ENCODE data around the gene PTPRH.
"Not testable (repeated sequence)": the region's sequence is repeated elsewhere in the genome, so short reads cannot be mapped to it uniquely, and the experiment has no call there.

Gene PTPRH

DNA sequence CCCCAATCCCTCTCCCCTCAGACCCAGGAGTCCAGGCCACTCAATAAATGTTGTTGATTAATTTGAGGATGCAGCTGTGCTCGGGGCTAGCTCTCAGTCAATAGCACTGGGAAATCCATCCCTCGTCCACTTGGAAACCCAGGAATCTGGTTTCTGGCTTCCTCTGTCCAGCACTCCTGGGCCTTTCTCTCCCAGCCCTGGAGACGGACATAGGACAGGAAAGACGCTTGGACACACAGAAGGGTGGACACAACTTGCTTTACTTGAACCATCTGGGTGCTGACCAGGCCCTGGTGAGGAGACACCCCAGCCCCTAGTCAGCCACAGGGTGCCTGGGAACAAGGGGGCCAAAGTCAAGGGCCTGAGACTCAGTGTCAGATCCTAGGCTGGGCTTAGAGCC, 50.9 kb downstream of the PTPRH start:
- DNase-seq (ENCODE audit: low spot score) = no peak

DNA sequence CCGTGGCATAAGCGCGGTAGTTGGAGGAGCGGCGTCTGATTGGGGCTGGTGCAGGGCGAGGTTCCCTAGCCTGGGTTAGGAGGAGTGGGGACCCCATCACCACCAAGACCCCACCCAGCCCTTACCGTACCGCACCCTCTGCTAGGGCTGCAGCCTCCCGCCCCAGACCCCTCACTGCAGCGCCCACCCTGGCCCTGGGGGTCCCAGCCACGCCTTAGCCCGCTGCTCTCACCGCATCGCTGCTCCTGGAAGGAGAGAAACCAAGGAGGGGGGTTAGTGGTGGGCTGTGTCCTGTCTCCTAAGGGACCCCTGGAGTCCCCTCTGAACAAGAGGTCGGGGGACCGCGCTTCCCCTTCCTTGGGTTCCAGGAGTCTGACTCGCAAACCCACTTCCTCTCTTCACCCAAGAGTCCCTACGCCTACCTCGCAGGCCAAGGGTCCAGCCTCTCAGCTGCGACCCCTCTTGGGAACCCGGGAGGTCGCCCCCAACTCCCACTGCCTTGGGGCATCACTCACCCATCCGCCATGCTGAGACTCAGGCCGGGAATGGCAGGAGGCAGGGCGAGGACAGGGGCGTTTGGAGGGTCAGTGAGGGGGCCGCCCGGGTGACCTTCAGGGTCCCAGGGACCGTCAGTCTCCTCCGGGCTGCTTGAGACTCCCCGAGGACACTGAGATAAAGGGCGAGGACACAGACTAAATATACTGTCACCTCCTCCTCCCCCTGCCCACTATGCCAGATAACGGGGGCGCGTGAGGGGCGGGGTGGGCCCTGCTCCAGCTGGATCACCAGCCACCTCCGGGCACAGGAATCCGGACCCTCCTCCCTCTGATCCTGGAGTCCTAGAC, 52.0 kb downstream of the PTPRH start, which contains the start of gene TNNI3:
TSS of gene TNNI3 (minus strand) at position 669 of the 845 bp plus-strand sequence. CDS start at position 526, 143 bp downstream.
- no peak for DNase-seq (ENCODE audit: low spot score)

DNA sequence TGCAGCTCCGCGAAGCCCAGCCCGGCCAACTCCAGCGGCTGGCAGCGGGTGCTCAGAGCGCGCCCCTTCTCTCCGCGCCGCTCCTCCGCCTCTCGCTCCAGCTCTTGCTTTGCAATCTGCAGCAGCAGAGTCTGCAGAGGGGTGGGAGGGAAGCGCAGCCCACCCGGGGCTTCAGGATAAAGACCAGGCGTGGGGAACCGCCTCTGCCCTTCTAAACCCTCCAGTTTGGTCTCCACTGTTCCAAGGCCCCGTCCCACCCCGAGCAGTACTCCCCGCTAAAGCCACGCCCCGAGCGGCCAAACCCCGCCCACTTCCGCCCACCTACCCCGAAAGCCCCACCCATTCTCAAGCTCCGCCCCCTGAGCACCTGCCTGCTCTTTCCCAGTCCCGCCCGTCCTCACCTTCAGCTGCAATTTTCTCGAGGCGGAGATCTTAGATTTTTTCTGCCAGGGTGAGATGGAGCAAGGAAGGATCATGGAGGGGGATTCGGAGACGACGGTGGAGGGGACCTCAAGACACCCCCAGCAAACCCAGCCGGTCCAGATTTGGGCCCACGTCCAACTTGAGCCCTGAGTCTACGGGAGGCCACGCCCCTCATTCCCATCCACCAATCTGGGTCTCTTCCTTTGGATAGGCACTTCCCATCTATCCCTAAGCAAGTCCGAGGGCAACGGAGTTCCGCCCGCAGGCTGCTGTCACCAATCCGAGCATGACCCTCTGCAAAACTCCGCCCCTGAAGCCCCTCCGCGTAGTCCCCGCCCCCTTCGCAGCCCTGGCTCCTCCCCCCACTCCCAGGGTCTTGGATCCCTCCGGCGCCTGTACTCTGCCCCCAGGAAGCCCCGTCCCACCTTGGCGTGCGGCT, 52.9 kb downstream of the PTPRH start:
- no peak for DNase-seq (ENCODE audit: low spot score)

DNA sequence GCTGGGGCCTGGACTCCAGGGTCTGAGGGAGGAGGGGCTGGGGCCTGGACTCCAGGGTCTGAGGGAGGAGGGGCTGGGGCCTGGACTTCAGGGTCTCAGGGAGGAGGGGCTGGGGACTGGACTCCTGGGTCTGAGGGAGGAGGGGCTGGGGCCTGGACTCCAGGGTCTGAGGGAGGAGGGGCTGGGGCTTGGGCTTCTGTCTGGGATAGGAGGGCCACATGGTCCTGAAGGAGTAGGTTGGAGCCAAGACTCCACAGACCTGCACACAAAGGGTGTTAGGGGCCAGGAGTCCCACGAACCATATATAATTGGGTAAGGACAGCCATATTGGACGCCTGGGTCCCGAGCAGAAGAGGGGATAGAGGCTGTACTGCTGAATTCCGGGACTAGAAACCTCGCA, 53.5 kb downstream of the PTPRH start:
- DNase-seq (ENCODE audit: low spot score) = not testable (repeated sequence)

DNA sequence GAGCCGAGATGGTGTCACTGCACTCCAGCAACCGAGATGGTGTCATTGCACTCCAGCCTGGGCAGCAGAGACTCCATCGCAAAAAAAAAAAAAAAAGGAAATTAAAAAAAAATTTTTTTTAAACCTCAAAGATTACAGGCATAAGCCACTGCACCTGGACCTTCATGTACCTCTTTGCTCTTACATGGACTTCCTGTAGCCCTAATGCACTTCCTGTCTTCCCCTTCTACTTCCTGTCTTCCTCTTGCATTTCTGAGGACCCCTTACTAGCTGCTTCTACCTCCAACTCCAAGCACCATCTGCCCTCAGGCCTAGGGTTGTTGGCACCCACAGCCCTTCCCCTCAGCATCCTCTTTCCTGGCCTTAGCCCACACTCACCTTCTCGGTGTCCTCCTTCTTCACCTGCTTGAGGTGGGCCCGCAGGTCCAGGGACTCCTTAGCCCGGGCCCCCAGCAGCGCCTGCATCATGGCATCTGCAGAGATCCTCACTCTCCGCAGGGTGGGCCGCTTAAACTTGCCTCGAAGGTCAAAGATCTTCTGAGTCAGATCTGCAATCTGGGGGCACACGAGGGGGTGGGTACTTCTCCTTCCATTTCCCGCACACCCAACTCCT, 55.5 kb downstream of the PTPRH start:
- DNase-seq (ENCODE audit: low spot score) = no peak

DNA sequence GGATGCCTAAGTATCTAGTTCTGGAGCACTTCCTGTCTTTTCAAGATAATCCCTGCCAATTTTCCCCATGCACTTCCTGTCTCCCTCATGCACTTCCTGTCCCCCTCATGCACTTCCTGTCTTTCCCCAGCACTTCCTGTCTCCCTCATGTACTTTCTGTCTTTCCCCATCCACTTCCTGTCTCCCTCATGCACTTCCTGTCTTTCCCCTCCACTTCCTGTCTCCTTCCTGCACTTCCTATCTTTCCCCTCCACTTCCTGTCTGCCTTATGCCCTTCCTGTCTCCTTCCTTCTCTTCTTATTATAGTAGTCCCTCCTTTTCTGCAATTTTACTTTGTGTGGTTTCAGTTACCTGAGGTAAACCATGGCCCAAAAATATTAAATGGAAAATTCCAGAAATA, 57.3 kb downstream of the PTPRH start:
- DNase-seq (ENCODE audit: low spot score) = no peak

DNA sequence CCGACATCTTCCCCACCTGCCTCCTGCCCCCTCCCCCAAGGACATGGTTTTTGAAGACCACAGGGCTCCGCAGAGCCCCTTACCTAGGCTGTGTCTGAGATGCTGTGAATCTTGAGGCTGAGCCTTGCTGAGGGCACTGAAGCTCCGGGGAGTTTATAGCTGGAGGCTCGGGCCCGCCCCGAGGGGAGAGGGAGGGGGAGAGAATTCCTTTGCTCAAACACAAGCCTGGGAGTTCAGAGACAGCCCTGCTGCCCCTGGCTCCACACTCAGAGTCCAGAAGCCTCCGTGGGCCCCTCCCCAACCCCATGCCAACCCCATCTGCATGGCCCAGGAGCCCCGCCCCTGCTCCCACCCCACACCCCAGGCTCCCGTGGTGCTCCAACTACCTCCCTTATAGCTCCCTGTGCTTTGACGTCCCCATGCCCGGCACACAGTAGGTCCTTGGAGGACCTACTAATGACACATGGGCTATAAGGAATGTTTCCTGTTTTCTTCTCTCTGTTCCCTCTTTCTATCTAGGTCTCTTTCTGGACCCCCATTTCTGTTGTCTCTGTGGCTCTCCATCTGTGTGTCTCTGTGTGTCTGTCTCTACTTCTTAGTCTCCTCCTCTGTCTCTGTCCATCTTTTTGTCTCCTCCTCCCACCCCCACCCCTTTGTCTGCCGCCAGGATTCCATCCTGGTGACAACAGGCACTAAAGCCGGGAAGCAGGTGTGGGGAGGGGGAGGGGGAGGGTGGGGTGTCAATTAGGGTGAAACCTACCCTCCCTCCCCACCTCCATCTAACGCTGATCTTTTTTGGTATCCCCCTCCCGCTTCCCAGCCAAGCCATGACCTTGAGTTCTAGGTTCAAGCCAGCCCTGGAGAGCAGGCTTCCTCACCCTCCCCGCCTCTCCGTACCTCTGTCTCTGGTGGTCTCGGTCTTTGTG, 60.0 kb downstream of the PTPRH start, which contains the start of gene TNNT1:
TSS of gene TNNT1 (minus strand) at position 129 of the 926 bp plus-strand sequence. CDS start 2,049 bp downstream, outside the sequence.
- DNase-seq (ENCODE audit: low spot score) = no peak

DNA sequence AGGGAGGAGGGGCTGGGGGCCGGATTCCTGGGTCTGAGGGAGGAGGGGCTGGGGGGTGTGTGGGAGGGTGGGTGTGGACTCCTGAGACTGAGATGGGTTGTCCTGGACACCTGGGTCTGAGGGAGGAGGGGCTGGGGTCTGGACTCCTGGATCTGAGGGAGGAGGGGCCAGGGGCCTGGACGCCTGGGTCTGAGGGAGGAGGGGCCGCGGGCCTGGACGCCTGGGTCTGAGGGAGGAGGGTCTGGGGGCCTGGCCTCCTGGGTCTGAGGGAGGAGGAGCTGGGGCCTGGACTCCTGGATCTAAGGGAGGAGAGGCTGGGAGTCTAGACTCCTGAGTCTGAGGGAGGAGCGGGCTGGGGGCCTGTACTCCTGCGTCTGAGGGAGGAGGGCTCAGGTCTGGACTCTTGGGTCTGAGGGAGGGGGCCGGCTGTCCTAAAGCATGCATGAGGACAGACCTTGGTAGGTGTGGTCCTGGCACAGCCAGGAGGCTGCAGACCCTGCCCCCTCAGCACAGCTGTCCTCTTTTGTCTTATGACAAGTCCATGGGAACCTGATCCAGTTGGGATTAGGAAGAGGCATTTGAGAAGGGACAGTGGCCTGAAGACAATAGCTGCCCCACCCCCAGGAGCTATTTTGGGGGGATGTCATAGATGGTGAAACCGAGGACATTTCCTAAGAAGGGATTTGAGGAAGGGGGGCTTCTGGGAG, 61.6 kb downstream of the PTPRH start:
- no peak for DNase-seq (ENCODE audit: low spot score)

DNA sequence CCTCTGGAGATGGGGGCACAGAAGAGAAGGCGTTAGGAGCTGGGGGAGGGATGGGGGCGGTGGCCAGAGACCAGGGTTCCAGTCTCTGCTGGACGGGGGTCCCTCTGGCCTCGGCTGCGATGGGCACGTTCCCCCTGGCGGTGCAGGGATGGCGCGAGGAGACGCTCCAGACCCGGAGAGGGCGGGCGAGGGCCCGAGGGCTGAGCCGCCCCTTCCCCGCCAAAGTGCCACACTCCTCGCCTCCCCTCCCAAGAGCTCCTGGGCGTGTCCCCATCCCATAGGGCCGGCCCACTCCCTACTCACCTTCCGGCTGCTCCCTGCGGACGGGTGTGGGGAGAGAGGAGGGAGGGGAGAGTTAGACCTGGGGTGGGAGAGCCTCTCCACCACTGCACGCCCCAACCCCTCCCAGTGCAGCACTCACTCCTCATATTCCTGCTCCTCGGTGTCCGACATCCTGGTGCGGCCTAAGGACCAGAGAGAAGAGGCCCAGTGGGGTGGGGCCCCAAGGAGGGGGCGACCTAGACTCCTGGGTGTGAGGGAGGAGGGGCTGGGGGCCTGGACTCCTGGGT, 62.5 kb downstream of the PTPRH start:
- DNase-seq (ENCODE audit: low spot score) = no peak

DNA sequence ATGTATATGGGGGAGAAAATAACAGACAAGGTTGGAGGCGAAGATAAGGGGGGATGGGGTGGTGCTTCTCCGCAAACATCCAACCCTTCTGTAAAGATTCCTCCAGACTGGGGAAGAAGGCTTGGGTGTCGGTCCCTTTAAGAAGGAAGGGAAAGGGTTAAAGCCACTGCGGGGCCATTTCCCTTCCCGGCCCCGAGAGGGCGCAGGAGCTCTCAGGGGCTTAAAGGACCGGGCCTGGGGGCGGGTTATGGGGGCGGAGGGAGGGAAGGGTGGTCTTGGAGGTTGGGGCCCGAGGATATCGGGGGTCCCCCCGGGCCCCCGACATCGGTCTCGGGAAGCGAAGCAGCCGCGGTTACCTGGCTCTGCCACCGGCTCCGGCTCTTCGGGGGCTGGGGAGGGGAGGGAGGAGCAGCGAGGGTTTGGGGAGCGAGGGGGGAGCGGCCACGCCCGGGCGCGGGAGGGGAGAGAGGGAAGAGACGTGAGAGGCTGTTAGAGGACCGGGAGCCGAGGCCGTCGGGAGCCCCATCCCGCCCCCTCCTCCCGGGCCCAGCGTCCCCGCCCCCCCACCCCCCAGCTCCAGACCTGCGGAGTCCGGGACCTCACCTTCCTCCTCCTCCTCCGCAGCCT, 63.1 kb downstream of the PTPRH start:
- DNase-seq (ENCODE audit: low spot score) = no peak

DNA sequence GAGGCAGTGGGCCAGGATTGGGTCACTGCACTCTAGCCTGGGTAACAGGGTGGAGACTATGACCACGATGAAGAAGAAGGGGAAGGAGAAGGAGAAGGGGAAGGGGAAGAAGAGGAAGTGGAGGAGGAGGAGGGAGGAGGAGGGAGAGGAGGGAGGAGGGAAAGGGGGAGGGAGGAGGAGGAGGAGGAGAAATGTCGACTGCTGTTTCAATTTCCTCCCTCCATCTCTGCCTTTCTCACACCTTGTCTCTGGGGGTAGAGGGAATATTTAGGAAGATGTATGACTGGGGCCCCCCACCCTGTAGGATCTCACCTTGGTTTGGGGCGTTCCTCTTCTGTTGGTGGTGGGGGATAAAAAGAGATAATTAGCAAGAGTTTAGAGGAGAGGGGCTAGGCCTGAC, 64.1 kb downstream of the PTPRH start:
- no peak for DNase-seq (ENCODE audit: low spot score)

DNA sequence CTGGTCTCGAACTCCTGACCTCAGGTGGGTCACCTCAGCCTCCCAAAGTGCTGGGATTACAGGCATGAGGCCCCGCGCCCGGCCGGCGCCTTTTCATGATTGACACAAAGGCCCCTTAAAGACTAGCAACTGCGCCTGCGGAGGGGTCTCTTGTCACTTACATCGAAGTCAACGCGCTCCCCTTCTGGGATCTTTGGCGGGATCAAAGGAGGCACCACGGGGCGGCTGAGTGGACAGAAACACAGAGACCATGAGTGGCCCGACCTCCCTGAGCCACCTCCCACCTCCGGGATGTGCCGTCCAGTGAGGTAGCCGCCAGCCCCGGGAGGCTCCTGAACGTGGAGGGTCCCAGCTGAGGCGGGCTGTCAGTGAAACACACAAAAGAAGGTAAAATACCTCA, 67.6 kb downstream of the PTPRH start:
- no peak for DNase-seq (ENCODE audit: low spot score)

DNA sequence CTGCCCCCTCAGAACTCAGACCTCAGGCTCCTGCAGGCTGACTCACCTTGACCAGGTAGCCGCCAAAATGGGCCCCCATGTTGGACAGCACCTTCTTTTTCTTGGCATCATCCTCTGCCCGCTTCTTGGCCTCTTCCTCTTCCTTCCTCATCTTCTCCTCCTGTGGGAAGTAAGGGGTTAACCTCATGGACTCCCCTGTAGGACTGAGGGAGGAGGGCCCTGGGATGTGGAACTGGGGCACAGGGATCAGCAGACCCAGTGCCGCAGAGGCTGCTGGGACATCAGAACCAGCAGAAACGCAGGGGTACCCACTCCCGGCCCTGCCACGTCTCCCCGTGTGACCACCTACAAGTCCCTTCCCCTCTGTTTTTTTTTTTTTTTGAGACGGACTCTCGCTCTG, 71.4 kb downstream of the PTPRH start:
- no peak for DNase-seq (ENCODE audit: low spot score)

DNA sequence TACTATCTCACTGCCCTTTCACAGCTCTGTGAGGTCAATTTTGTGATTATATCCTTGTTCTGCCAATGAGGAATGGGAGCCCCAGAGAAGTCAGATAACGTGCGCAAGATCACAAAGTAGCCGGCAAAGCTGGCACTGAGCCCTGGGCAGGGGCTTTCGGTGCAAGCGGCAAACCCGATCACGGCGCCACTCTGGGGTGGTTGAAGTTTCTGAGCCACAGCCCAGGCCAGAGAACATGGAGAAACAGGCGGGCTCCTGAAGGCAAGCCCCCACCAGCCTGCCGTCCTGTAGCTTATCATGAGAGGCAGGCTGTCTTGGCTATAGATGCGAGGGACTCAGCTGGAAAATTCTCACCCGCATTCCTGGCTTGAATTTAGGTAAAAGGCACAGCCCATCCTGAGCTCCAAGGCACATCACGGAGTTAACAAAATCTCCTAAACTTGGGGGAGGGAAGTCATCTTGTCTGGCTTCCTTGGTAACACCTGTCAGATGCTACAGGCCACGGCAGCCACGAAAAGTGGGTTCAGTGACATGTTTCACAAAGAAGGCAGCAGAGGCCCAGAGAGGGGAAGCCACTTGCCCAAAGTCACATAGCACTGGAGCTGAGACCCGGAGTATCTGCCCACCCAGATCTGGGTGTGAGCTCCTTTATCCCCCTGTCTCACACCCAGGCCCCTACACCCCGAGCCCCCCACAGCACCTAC, 72.8 kb downstream of the PTPRH start:
- no peak for DNase-seq (ENCODE audit: low spot score)

DNA sequence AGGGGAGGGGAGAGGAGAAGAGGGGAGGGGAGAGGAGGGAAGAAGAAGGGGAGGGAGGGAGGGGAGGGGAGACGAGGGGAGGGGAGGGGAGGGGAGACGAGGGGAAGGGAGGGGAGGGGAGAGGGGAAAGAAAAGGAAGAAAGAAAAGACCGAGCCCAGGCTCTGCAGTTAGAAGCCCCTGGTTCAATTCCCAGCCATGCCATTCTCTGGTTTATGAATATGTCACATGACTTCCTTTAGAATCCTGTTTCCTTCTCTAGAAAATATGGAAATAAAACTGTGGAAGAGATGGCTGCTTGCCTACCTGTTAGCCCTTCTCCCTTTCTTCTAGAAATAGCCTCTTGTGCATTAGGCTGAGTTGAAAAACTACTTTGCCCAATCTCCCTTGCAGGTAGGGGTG, 74.6 kb downstream of the PTPRH start:
- DNase-seq (ENCODE audit: low spot score) = no peak

DNA sequence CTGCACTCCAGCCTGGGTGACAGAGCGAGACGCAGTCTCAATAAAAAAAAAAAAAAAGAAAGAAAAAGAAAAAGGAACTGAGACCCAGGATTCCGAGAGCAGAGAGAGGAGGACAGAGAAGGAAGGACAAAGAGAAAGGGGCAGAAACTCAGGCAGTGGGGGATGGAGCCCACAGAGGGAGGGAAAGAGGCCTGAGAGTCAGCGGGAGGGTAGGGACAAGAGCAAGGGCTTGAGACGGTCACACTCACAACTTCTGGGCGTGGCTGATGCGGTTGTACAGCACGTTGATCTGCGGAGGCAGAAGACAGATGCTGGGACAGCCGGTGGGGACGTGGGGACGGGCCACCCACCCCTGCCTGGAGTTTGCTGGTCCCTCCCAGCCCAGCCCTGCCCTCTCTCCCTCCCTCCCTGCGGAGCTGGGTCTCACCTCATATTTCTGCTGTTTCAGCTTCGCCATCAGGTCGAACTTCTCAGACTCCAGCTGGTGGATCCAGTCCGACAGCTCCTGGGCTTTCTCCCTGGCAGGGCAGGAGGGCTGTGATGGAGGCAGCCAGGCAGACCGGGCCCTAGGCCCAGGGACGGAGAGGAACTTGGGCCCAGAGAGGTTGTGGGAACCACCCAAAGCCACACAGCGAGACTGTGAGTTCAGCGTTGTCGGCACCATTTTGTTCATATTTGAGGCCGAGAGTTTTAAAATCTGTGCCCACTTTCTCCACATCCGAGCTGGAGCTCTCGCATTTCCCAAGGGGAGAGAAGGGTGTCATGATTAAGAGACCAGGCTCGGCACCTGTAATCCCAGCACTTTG, 75.5 kb downstream of the PTPRH start:
- no peak for DNase-seq (ENCODE audit: low spot score)

DNA sequence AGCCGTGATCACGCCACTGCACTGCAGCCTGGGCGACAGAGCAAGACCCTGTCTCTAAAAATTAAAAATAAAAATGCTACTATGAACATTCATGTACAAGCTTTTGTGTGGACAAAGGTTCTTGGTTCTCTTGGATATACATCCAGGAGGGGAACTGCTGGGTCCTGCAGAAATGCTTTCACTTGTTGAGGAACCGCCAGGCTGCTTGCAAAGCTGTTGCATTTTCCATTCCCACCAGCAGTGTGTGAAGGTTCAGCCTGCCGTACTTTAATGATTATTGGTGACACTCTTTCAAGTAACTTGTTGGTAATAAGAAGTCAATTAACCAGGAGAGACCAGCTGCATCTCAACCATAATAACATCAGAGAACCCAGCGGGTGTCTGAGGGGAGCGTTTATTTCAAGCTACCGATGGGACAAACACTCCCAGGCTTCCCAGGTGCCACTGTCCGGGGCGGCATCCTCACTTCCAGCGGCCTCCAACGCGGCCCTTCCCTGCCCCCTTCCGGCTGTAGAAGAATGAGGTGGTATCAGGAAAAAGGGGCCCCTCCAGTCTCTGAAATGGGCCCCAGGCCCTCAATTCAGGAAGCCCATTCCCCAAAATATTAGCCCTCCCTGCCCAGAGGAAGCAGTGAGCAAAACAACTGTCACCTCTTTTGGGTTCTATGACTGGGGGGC, 76.7 kb downstream of the PTPRH start:
- no peak for DNase-seq (ENCODE audit: low spot score)

DNA sequence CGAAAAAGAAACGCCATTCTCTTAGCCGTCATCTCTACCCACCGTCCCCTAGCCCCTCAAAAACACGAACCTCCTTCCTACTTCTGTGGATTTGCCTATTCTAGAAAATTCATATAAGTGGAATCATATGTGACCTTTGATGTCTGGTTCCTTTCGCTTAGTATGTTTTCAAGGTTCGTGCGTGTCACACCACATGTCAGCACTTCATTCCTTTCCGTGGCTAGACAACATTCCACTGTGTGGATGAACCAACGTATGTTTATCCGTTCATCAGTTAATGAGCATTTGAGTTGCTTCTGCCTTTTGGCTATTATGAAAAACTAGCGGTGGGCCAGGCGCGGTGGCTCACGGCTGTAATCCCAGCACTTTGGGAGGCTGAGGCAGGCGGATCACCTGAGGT, 77.9 kb downstream of the PTPRH start:
- no peak for DNase-seq (ENCODE audit: low spot score)
